HEK293 (cell line): ENCODE measurements around the gene MAP1B.

Experiments used
- CTCF ChIA-PET: fragments of 350-600 bp; formaldehyde crosslinking; extraction: SDS; loops from one replicate; lab custom pipeline; 2021; ENCODE audit warnings: antibody characterized with exemption; lab: Yijun Ruan, JAX
- POLR2A ChIA-PET: fragments of 300-600 bp; formaldehyde crosslinking; extraction: SDS; loops from one replicate; lab custom pipeline; 2020; ENCODE audit warnings: antibody characterized with exemption, inconsistent platforms; lab: Yijun Ruan, JAX
- H3K27ac ChIP-seq: fragments of 200-500 bp; sonication (Bioruptor generic); 2 replicates; pipeline ENCODE4 v1.5.1; 2014; ENCODE audit warnings: low read depth, low read length, control low read depth, inconsistent platforms; ENCODE audit errors: extremely low read depth
- H3K36me3 ChIP-seq, 2 experiments: fragments of 200-500 bp in 1 of 2; sonication (Bioruptor generic) in 1 of 2; 1 replicate in 1 of 2; 2 replicates in 1 of 2; pipeline ENCODE4 v1.5.1; 2014 to 2017; ENCODE audit warnings: inconsistent platforms in 2 of 2, low read length in 2 of 2; ENCODE audit not compliant: control insufficient read depth in 2 of 2, insufficient read depth in 1 of 2
- H3K4me1 ChIP-seq: fragments of 200-500 bp; sonication (Bioruptor generic); 2 replicates; pipeline ENCODE4 v1.5.1; 2014; ENCODE audit warnings: mild to moderate bottlenecking, low read length, inconsistent platforms; ENCODE audit not compliant: control insufficient read depth, insufficient read depth
- H3K4me3 ChIP-seq: 2 replicates; pipeline ENCODE4 v1.5.1; 2011; ENCODE audit warnings: low read depth, mild to moderate bottlenecking, control low read depth, low read length, moderate library complexity
- H3K9me3 ChIP-seq: fragments of 200-500 bp; sonication (Bioruptor generic); 2 replicates; pipeline ENCODE4 v1.5.1; 2014; ENCODE audit warnings: low read depth, low read length, inconsistent platforms; ENCODE audit not compliant: control insufficient read depth, insufficient read depth
- FEZF1 ChIP-seq: fragments of 450-650 bp; formaldehyde crosslinking; IDR thresholded peaks from 2 replicates; pipeline ENCODE4 v1.5.1; 2016; ENCODE audit warnings: missing biosample characterization, missing genetic modification characterization
- KLF10 ChIP-seq: fragments of 450-650 bp; IDR thresholded peaks from 2 replicates; pipeline ENCODE4 v1.5.1; 2018; ENCODE audit warnings: missing biosample characterization, mild to moderate bottlenecking, missing genetic modification characterization
- MYNN ChIP-seq: fragments of 450-650 bp; formaldehyde crosslinking; IDR thresholded peaks from 2 replicates; pipeline ENCODE4 v1.5.1; 2016; ENCODE audit warnings: missing biosample characterization, missing genetic modification characterization, borderline replicate concordance
- MZF1 ChIP-seq: fragments of 450-650 bp; formaldehyde crosslinking; IDR thresholded peaks from 2 replicates; pipeline ENCODE4 v1.5.1; 2017; ENCODE audit warnings: missing biosample characterization, missing genetic modification characterization, borderline replicate concordance
- SP2 ChIP-seq: fragments of 450-650 bp; formaldehyde crosslinking; IDR thresholded peaks from 2 replicates; pipeline ENCODE4 v1.5.1; 2016; ENCODE audit warnings: missing biosample characterization, missing genetic modification characterization
- TCF7L2 ChIP-seq: IDR thresholded peaks from 2 replicates; pipeline ENCODE4 v1.6.1; 2011; ENCODE audit warnings: low read depth, mild to moderate bottlenecking, inconsistent platforms, low read length, moderate library complexity, borderline replicate concordance
- ZBTB1 ChIP-seq: fragments of 450-650 bp; formaldehyde crosslinking; IDR thresholded peaks from 2 replicates; pipeline ENCODE4 v1.5.1; 2016; ENCODE audit warnings: missing biosample characterization, missing genetic modification characterization
- ZBTB17 ChIP-seq: fragments of 450-650 bp; formaldehyde crosslinking; IDR thresholded peaks from 2 replicates; pipeline ENCODE4 v1.5.1; 2016; ENCODE audit warnings: missing biosample characterization, missing genetic modification characterization
- ZBTB21 ChIP-seq: fragments of 450-650 bp; formaldehyde crosslinking; IDR thresholded peaks from 2 replicates; pipeline ENCODE4 v1.5.1; 2017; ENCODE audit warnings: missing biosample characterization, missing genetic modification characterization
- ZNF157 ChIP-seq: fragments of 450-650 bp; formaldehyde crosslinking; IDR thresholded peaks from 2 replicates; pipeline ENCODE4 v1.5.1; 2016; ENCODE audit warnings: missing biosample characterization, missing genetic modification characterization
- ZNF221 ChIP-seq: fragments of 450-650 bp; formaldehyde crosslinking; IDR thresholded peaks from 2 replicates; pipeline ENCODE4 v1.5.1; 2017; ENCODE audit warnings: missing biosample characterization, missing genetic modification characterization, borderline replicate concordance
- ZNF292 ChIP-seq: fragments of 450-650 bp; formaldehyde crosslinking; IDR thresholded peaks from 2 replicates; pipeline ENCODE4 v1.5.1; 2016; ENCODE audit warnings: low read depth, missing biosample characterization, missing genetic modification characterization, borderline replicate concordance
- ZNF37A ChIP-seq: fragments of 450-650 bp; IDR thresholded peaks from 2 replicates; pipeline ENCODE4 v1.5.1; 2018; ENCODE audit warnings: missing biosample characterization, missing genetic modification characterization
- ZNF48 ChIP-seq: fragments of 450-650 bp; formaldehyde crosslinking; IDR thresholded peaks from 2 replicates; pipeline ENCODE4 v1.5.1; 2016; ENCODE audit warnings: missing biosample characterization, missing genetic modification characterization
- ZNF510 ChIP-seq: fragments of 450-650 bp; formaldehyde crosslinking; IDR thresholded peaks from 2 replicates; pipeline ENCODE4 v1.5.1; 2018; ENCODE audit warnings: mild to moderate bottlenecking, missing genetic modification characterization, missing biosample characterization; ENCODE audit not compliant: insufficient replicate concordance
- ZNF623 ChIP-seq: fragments of 450-650 bp; formaldehyde crosslinking; IDR thresholded peaks from 2 replicates; pipeline ENCODE4 v1.5.1; 2016; ENCODE audit warnings: missing biosample characterization, missing genetic modification characterization
- ZNF626 ChIP-seq: fragments of 450-650 bp; sonication (Bioruptor Pico); formaldehyde crosslinking; IDR thresholded peaks from 2 replicates; pipeline ENCODE4 v1.5.1; 2018; ENCODE audit warnings: missing biosample characterization, missing genetic modification characterization, inconsistent platforms
- ZSCAN23 ChIP-seq: fragments of 450-650 bp; formaldehyde crosslinking; IDR thresholded peaks from 2 replicates; pipeline ENCODE4 v1.5.1; 2016; ENCODE audit warnings: missing biosample characterization, missing genetic modification characterization
- TF ChIP-seq, protein P1 (sequence below): fragments of 450-650 bp; formaldehyde crosslinking; IDR thresholded peaks from 2 replicates; pipeline ENCODE4 v1.5.1; 2016; ENCODE audit warnings: missing biosample characterization, missing genetic modification characterization
- TF ChIP-seq, protein P2 (sequence below): fragments of 450-650 bp; formaldehyde crosslinking; IDR thresholded peaks from 2 replicates; pipeline ENCODE4 v1.5.1; 2016; ENCODE audit warnings: missing biosample characterization, missing genetic modification characterization
- TF ChIP-seq, protein P3 (sequence below): fragments of 450-650 bp; formaldehyde crosslinking; IDR thresholded peaks from 2 replicates; pipeline ENCODE4 v1.5.1; 2016; ENCODE audit warnings: missing biosample characterization, missing genetic modification characterization
- TF ChIP-seq, protein P4 (sequence below): fragments of 450-650 bp; formaldehyde crosslinking; IDR thresholded peaks from 2 replicates; pipeline ENCODE4 v1.5.1; 2016; ENCODE audit warnings: missing biosample characterization, missing genetic modification characterization, borderline replicate concordance

MAP1B gene

DNA sequence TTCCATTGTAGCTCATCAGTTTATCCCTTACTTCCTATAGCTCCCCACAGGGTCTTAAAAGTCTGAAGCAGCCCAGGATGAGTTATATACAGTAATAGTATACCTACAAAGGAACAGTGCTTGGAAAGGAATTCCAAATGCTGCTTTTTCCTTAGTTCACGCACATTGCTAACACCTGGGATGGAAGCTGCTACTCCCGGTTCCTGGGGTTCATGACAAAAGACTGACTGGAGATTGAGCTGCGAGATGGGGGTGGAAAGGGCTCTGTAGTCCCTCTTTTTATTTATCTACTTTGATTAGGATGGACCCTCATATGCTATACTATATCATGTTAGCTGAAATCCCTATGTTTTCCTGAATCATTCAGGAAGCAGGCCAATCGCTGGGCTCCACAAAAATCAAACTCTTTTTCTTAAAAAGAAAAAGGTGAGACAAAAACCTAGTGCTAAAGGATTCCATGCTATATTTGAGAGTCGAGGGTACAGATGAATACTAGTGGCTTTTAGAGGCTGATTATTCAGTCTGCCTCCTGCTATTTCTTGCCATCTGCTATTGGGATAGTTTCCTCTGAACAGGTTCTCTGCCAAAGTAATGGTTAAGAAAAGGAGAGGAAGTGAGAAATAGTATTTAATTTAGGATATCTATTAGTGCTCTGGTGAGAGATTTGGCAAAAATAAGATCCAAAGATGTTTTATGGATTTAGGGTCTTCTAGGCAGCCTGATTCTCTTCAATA lies 131.6 kb downstream of the MAP1B start:
- Histone ChIP-seq H3K4me3 (no peak overlapping the region), H3K9me3 (no peaks in the 10 kb centered on the region), H3K27ac (no peak overlapping the region), H3K4me1 (peaks cover 12% of the 10 kb centered on the region), H3K36me3 (peaks cover 6 to 18% of the 10 kb centered on the region in 2 experiments)
- TF ChIP-seq ZNF510 (tag by site-specific recombination): no peak
- TF ChIP-seq ZNF292 (tag by site-specific recombination): no peak
- TF ChIP-seq ZBTB21 (tag by site-specific recombination): no peak
- TF ChIP-seq ZNF48: no peak
- no peak for TF ChIP-seq ZNF626
- no peak for TF ChIP-seq TCF7L2
- no peak for TF ChIP-seq MYNN (tag by site-specific recombination)
- no peak for TF ChIP-seq ZNF221 (tag by site-specific recombination)
- no peak for TF ChIP-seq ZSCAN23 (tag by site-specific recombination)
- no peak for TF ChIP-seq FEZF1 (tag by site-specific recombination)
- TF ChIP-seq, protein P1, sequence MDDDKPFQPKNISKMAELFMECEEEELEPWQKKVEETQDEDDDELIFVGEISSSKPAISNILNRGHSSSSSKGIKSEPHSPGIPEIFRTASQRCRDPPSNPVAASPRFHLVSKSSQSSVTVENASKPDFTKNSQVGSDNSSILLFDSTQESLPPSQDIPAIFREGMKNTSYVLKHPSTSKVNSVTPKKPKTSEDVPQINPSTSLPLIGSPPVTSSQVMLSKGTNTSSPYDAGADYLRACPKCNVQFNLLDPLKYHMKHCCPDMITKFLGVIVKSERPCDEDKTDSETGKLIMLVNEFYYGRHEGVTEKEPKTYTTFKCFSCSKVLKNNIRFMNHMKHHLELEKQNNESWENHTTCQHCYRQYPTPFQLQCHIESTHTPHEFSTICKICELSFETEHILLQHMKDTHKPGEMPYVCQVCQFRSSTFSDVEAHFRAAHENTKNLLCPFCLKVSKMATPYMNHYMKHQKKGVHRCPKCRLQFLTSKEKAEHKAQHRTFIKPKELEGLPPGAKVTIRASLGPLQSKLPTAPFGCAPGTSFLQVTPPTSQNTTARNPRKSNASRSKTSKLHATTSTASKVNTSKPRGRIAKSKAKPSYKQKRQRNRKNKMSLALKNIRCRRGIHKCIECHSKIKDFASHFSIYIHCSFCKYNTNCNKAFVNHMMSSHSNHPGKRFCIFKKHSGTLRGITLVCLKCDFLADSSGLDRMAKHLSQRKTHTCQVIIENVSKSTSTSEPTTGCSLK: no peak
- ChIA-PET CTCF (interaction anchor here (1.0 kb wide), 2 partner anchors 30 to 70 kb away, joined by 3 to 4 read pairs; no protein-coding TSS in a partner anchor), POLR2A (no interaction called here)

DNA sequence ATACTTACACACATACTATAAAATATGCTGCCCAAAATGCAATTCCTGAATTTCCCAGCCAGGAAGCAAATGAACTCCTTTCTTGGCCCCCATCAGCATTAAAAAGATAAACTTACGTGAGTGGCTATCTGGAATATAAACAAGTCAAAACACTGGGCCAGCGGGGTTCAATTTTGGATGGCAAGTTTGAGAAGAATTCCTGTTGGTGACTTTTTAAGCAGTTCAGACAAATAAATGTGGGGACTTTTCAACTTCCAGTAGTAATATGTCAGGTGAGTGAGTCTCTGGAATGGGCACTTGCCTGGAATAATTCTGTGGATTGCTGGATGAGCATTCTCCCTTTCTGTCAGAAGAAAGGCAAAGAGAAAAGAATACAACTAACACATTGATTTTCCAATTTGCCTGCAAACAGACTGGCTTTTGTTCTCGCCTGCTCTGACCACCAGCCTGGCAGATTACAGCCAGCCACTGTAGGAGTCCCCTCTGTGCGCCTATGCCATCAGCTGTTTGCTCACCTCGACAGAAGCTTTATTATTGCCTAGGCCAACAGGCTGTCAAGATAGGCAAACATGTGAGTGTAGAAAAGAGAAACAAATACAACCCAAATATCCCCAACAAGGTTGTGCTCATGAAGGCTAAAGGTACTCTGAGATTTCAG lies 134.2 kb downstream of the MAP1B start:
- Histone ChIP-seq H3K9me3 (no peaks in the 10 kb centered on the region), H3K4me1 (peaks cover 23% of the 10 kb centered on the region), H3K36me3 (peaks cover 6 to 11% of the 10 kb centered on the region in 2 experiments), H3K4me3 (no peak overlapping the region), H3K27ac (no peak overlapping the region)
- CTCF ChIA-PET: no interaction called here
- POLR2A ChIA-PET: no interaction called here
- TF ChIP-seq ZNF157 (tag by site-specific recombination) (no peak), ZBTB17 (no peak), ZNF623 (tag by site-specific recombination) (no peak), MZF1 (tag by site-specific recombination) (no peak), ZNF37A (tag by site-specific recombination) (no peak), ZBTB1 (tag by site-specific recombination) (no peak), KLF10 (tag by site-specific recombination) (no peak), SP2 (tag by site-specific recombination) (no peak)
- TF ChIP-seq, protein P2, sequence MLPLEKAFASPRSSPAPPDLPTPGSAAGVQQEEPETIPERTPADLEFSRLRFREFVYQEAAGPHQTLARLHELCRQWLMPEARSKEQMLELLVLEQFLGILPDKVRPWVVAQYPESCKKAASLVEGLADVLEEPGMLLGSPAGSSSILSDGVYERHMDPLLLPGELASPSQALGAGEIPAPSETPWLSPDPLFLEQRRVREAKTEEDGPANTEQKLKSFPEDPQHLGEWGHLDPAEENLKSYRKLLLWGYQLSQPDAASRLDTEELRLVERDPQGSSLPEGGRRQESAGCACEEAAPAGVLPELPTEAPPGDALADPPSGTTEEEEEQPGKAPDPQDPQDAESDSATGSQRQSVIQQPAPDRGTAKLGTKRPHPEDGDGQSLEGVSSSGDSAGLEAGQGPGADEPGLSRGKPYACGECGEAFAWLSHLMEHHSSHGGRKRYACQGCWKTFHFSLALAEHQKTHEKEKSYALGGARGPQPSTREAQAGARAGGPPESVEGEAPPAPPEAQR (tag by site-specific recombination): no peak
- TF ChIP-seq, protein P3, sequence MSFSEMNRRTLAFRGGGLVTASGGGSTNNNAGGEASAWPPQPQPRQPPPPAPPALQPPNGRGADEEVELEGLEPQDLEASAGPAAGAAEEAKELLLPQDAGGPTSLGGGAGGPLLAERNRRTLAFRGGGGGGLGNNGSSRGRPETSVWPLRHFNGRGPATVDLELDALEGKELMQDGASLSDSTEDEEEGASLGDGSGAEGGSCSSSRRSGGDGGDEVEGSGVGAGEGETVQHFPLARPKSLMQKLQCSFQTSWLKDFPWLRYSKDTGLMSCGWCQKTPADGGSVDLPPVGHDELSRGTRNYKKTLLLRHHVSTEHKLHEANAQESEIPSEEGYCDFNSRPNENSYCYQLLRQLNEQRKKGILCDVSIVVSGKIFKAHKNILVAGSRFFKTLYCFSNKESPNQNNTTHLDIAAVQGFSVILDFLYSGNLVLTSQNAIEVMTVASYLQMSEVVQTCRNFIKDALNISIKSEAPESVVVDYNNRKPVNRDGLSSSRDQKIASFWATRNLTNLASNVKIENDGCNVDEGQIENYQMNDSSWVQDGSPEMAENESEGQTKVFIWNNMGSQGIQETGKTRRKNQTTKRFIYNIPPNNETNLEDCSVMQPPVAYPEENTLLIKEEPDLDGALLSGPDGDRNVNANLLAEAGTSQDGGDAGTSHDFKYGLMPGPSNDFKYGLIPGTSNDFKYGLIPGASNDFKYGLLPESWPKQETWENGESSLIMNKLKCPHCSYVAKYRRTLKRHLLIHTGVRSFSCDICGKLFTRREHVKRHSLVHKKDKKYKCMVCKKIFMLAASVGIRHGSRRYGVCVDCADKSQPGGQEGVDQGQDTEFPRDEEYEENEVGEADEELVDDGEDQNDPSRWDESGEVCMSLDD (tag by site-specific recombination): no peak
- TF ChIP-seq, protein P4, sequence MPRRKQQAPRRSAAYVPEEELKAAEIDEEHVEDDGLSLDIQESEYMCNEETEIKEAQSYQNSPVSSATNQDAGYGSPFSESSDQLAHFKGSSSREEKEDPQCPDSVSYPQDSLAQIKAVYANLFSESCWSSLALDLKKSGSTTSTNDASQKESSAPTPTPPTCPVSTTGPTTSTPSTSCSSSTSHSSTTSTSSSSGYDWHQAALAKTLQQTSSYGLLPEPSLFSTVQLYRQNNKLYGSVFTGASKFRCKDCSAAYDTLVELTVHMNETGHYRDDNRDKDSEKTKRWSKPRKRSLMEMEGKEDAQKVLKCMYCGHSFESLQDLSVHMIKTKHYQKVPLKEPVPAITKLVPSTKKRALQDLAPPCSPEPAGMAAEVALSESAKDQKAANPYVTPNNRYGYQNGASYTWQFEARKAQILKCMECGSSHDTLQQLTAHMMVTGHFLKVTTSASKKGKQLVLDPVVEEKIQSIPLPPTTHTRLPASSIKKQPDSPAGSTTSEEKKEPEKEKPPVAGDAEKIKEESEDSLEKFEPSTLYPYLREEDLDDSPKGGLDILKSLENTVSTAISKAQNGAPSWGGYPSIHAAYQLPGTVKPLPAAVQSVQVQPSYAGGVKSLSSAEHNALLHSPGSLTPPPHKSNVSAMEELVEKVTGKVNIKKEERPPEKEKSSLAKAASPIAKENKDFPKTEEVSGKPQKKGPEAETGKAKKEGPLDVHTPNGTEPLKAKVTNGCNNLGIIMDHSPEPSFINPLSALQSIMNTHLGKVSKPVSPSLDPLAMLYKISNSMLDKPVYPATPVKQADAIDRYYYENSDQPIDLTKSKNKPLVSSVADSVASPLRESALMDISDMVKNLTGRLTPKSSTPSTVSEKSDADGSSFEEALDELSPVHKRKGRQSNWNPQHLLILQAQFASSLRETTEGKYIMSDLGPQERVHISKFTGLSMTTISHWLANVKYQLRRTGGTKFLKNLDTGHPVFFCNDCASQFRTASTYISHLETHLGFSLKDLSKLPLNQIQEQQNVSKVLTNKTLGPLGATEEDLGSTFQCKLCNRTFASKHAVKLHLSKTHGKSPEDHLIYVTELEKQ (tag by site-specific recombination): no peak
